ENCODE data around the gene ZNF652. TPM values are rescaled to one million over a fixed set of nuclear protein-coding genes. Genes with fewer than 3 reads are reported as not detected.

ZNF652 gene
- total RNA-seq, 3 donors from 2014 or later, result 44.4 to 117 (median 46.9) TPM

DNA sequence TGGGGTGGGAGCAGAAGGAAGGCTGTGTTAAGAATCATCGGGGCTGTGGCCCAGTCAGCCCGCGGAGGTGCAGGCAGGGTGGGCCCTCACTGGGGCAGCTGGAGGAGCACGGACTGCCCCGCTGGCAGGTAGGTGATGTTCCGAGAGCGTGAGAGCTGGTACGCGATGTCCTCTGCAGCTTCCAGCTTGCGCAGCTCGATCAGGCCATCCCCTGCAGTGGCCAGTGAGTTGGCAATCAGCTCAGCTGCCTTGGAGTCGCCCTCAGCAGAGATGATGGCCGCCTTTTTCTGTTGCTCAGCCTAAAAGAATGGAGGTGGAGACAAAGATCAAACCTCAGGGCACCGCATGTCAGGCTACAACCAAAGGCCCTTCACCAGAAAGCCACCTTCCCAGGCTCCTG, 42.9 kb upstream of the ZNF652 start:
- H3K9me3 ChIP-seq, result no peaks in the 10 kb centered on the region
- intact Hi-C loops (cut with DNase I, micrococcal nuclease), result loop anchor here in 1 of 2 donors (10.0 kb wide), 1 partner anchor 150 kb away; no protein-coding TSS in a partner anchor
- H3K36me3 ChIP-seq (ENCODE audit: low read depth), result peaks cover 18% of the 10 kb centered on the region
- peaks cover 20% of the 10 kb centered on the region for H3K4me1 ChIP-seq (ENCODE audit: low read depth)
- no peak overlapping the region for H3K4me3 ChIP-seq
- TF ChIP-seq, protein P1, sequence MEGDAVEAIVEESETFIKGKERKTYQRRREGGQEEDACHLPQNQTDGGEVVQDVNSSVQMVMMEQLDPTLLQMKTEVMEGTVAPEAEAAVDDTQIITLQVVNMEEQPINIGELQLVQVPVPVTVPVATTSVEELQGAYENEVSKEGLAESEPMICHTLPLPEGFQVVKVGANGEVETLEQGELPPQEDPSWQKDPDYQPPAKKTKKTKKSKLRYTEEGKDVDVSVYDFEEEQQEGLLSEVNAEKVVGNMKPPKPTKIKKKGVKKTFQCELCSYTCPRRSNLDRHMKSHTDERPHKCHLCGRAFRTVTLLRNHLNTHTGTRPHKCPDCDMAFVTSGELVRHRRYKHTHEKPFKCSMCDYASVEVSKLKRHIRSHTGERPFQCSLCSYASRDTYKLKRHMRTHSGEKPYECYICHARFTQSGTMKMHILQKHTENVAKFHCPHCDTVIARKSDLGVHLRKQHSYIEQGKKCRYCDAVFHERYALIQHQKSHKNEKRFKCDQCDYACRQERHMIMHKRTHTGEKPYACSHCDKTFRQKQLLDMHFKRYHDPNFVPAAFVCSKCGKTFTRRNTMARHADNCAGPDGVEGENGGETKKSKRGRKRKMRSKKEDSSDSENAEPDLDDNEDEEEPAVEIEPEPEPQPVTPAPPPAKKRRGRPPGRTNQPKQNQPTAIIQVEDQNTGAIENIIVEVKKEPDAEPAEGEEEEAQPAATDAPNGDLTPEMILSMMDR (IDR thresholded peaks at IDR 0.05), result no peak
- DNase-seq (no peak), ATAC-seq (no peak)

DNA sequence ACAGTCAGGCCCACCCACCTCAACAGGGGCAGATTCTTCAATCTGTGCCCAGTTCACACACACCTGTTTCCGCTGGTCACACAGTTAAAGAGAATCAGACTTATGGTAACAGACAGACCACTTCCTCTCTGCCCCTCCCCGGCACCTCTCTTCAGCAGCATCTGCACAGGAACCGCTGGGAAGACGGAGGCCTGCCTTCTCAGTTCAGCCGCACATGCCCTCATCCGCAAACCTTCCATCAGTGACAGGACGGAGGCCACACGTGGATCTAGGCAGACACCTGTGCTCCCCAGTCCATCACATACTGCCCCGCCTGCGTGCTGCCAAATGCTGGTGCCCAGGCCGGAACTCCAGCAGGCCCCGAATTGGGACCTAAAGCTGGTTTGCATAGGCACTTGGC, 42.3 kb upstream of the ZNF652 start:
- DNase-seq, result no peak
- TF ChIP-seq, protein P1 (IDR thresholded peaks at IDR 0.05), result no peak
- H3K36me3 ChIP-seq (ENCODE audit: low read depth), result peaks cover 18% of the 10 kb centered on the region
- H3K4me1 ChIP-seq (ENCODE audit: low read depth), result peaks cover 16% of the 10 kb centered on the region
- no peak for ATAC-seq
- intact Hi-C loops (cut with DNase I, micrococcal nuclease), result loop anchor here in 1 of 2 donors (10.0 kb wide), 1 partner anchor 150 kb away; no protein-coding TSS in a partner anchor
- H3K9me3 ChIP-seq, result no peaks in the 10 kb centered on the region
- H3K4me3 ChIP-seq, result no peak overlapping the region

DNA sequence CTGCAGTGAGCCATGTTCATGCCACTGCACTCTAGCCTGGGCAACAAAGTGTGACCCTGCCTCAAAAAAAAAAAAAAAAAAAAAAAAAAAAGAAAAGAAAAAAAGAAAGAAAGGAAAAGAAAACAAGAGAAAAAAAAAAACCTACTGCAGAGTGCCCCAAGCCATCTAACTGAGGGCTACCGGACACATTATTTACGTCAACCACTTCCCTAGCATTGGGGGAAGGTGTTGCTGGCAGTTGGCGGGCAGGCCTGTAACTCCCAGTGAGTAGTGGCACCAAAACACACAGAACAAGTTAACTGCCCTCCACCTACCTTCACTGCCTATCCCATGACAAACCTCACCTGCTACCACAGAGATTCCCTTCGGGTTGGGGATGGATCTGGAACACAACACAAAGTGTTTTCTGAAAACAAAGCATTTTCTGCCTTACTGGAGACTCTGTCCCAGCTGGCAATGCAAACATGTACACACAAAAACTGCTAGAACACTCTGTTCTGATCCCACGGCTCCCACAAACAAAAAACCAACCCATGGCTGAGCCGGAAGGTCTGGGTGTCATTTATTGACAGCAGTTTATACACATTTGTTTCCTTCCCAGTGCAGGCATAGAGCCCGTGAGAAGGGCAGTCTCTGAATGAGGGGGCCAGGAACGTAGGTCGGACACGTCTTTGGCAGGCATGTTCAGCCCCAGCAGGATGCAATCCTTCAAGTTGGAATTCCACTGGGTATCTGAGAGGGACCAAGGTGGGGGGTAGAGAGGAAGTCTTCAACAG, 41.7 kb upstream of the ZNF652 start:
- Histone ChIP-seq H3K9me3 (no peaks in the 10 kb centered on the region), H3K4me1 (ENCODE audit: low read depth) (peaks cover 9% of the 10 kb centered on the region), H3K36me3 (ENCODE audit: low read depth) (peaks cover 18% of the 10 kb centered on the region), H3K4me3 (no peak overlapping the region)
- no peak for ATAC-seq
- no peak for DNase-seq
- intact Hi-C loops (cut with DNase I, micrococcal nuclease), result loop anchor here in 1 of 2 donors (10.0 kb wide), 1 partner anchor 151 kb away; no protein-coding TSS in a partner anchor
- TF ChIP-seq, protein P1 (IDR thresholded peaks at IDR 0.05), result no peak

DNA sequence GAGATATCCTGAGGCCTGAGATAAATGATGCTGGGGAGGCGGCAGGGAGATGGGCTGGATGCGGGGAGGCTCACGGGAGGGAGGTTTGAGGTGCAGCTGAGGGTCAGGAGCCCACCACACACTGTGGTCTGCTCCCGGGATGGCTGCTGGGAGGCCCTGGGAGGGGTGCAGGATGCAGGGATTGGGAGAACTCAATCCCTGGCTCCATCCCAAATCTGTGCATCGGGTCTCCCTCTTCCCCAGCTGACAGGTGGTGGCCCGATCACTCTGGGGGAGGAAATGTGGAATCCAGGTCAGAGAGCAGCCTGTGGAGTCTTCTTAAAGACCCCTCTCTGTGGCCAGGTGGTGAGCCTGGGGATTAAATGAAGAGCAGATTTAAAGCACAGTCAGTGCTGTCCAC, 40.7 kb upstream of the ZNF652 start:
- Histone ChIP-seq H3K9me3 (no peaks in the 10 kb centered on the region), H3K4me3 (no peak overlapping the region), H3K4me1 (ENCODE audit: low read depth) (no peaks in the 10 kb centered on the region), H3K36me3 (ENCODE audit: low read depth) (peaks cover 18% of the 10 kb centered on the region)
- no peak for ATAC-seq
- no peak for DNase-seq
- intact Hi-C loops (cut with DNase I, micrococcal nuclease), result loop anchor here in 1 of 2 donors (10.0 kb wide), 1 partner anchor 152 kb away; no protein-coding TSS in a partner anchor
- TF ChIP-seq, protein P1 (IDR thresholded peaks at IDR 0.05), result no peak

DNA sequence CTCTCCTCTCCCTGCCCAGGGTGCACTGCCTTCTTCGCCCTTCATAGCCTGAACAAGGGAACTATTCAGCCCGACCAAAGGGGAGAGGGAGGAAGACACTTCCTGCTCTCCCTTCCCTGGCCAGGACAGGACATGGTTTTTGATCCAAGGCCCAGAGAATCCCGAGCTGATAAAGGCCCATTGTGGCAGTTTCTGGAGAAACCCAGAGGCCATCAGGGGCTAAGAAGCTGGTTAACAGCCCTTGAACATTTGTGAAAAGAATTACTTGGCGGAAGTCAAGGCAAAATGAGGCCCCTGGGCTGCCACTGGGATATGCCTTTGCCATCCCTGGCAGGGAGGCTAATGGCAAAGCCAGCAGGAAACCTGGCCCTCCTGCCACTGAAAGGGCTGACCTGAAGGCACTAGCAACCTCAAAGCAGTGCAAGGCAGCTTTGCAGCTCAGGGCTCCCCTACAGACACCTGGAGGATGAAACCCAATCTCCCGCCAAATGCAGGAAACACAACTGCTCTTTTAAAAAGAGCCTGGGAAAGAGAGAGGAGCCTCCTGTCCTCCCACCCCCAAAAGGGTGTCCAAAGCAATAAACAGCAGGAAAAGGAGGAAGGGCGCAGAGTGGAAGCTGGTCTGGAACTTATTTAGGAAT, 40.0 kb upstream of the ZNF652 start:
- no peaks in the 10 kb centered on the region for H3K9me3 ChIP-seq
- intact Hi-C loops (cut with DNase I, micrococcal nuclease), result loop anchor here in 1 of 2 donors (10.0 kb wide), 1 partner anchor 153 kb away; no protein-coding TSS in a partner anchor
- H3K4me3 ChIP-seq, result no peak overlapping the region
- TF ChIP-seq, protein P1 (IDR thresholded peaks at IDR 0.05), result no peak
- peaks cover 14% of the 10 kb centered on the region for H3K36me3 ChIP-seq (ENCODE audit: low read depth)
- DNase-seq, result no peak
- H3K4me1 ChIP-seq (ENCODE audit: low read depth), result no peaks in the 10 kb centered on the region
- no peak for ATAC-seq

Data from mucosa of descending colon (tissue), 3 donors.